Naive thymus-derived CD8-positive, alpha-beta T cell (primary cell): Measurements from ENCODE around the gene PTK6. TPM values are rescaled to one million over a fixed set of nuclear protein-coding genes. Genes with fewer than 3 reads are reported as not detected.
A peak's percentile ranks its signal among the peaks of the same experiment; 100 is the strongest.

ENCODE experiments used
- ATAC-seq, 2 donors: fragments of 150-1000 bp; cut with Tn5 transposase in 1 of 2; sonication (Bioruptor Pico), chemical (Tn5 transposase) in 1 of 2; 1 replicate in 1 of 2; 2 replicates in 1 of 2; pipeline ENCODE4 v1.10.0; 2021; ENCODE audit warnings: mild to moderate bottlenecking in 2 of 2, moderate library complexity in 2 of 2
- POLR2A ChIA-PET: fragments of 350-600 bp; sonication (Branson Sonifier 250); formaldehyde crosslinking; loops from one replicate; lab custom pipeline; 2021; ENCODE audit warnings: antibody characterized with exemption; lab: Charles Lee
- DNase-seq, 10 donors: peaks; one replicate each; pipeline versions ENCODE4 v3.0.0 to v3.0.0-alpha.2; 2020 to 2022
- H3K27ac Mint-ChIP-seq, 10 donors: one replicate each; pipeline ENCODE4 v1.8.0; 2020 to 2022; ENCODE audit warnings: mild to moderate bottlenecking in 10 of 10, mixed read lengths in 10 of 10, moderate library complexity in 4 of 10, inconsistent platforms in 1 of 10
- H3K27me3 Mint-ChIP-seq, 5 donors: one replicate each; pipeline ENCODE4 v1.8.0; 2021 to 2022; ENCODE audit warnings: mixed read lengths in 5 of 5
- H3K36me3 Mint-ChIP-seq, 3 donors: one replicate each; pipeline ENCODE4 v1.8.0; 2020 to 2022; ENCODE audit warnings: mixed read lengths in 3 of 3, mild to moderate bottlenecking in 2 of 3, inconsistent platforms in 1 of 3
- H3K4me1 Mint-ChIP-seq, 4 donors: one replicate each; pipeline ENCODE4 v1.8.0; 2021 to 2022; ENCODE audit warnings: mixed read lengths in 4 of 4
- H3K4me3 Mint-ChIP-seq, 10 donors: one replicate each; pipeline ENCODE4 v1.8.0; 2020 to 2022; ENCODE audit warnings: mild to moderate bottlenecking in 10 of 10, mixed read lengths in 10 of 10, moderate library complexity in 6 of 10, inconsistent platforms in 1 of 10
- H3K9me3 Mint-ChIP-seq, 9 donors: one replicate each; pipeline ENCODE4 v1.8.0; 2020 to 2022; ENCODE audit warnings: mixed read lengths in 9 of 9, mild to moderate bottlenecking in 3 of 9, inconsistent platforms in 1 of 9, moderate library complexity in 1 of 9
- polyA plus RNA-seq, 3 donors: library from polyadenylated mRNA; unstranded; fragments of 300-500 nt; fragmentation: Illumina TruSeq; gene quantifications; one replicate each; pipeline ENCODE4 v1.2.3, GENCODE V29; 2021
- total RNA-seq, 8 experiments: library from RNA in 2 of 8; stranded (reverse) in 2 of 8; gene quantifications; one replicate each; pipeline ENCODE4 v1.2.3 and lab custom pipeline; 2021 to 2026

PTK6 gene
- total and polyA plus RNA-seq, 5 experiments from 2014 or later, result 0.09 to 0.44 (median 0.16) TPM

GRCh38 chr20:63529861-63530787 lies 7.1 kb downstream of the PTK6 start:
- ATAC-seq, result no peak
- POLR2A ChIA-PET, result interaction anchor here (0.6 to 11.6 kb wide), 3 partner anchors 7 to 15 kb away, joined by 3 to 174 read pairs (median 9); partner anchors contain the start of genes PPDPF and PTK6
- no peaks in the 10 kb centered on the region for H3K9me3 Mint-ChIP-seq
- peak in 1 of 10 donors; percentile 53 for DNase-seq
- no peaks in the 10 kb centered on the region for H3K27me3 Mint-ChIP-seq
- H3K4me3 Mint-ChIP-seq, result no peak overlapping the region
- H3K36me3 Mint-ChIP-seq, result no peaks in the 10 kb centered on the region
- peak overlapping the region in 1 of 10 donors; percentile 20 for H3K27ac Mint-ChIP-seq
- H3K4me1 Mint-ChIP-seq, result peaks cover 0 to 16% (median 2%) of the 10 kb centered on the region in 4 donors

GRCh38 chr20:63529180-63529860 lies 7.9 kb downstream of the PTK6 start:
- ATAC-seq (no peak), DNase-seq (peak in 1 of 10 donors; percentile 50)
- H3K4me1 Mint-ChIP-seq, result peaks cover 0 to 17% (median 4%) of the 10 kb centered on the region in 4 donors
- no peaks in the 10 kb centered on the region for H3K27me3 Mint-ChIP-seq
- H3K27ac Mint-ChIP-seq, result peak overlapping the region in 2 of 10 donors; percentile 28 to 80
- H3K36me3 Mint-ChIP-seq, result peaks cover 0 to 3% (median 0%) of the 10 kb centered on the region in 3 donors
- POLR2A ChIA-PET, result interaction anchor here (0.6 to 11.6 kb wide), 3 partner anchors 8 to 14 kb away, joined by 3 to 174 read pairs (median 9); partner anchors contain the start of genes PPDPF and PTK6
- no peaks in the 10 kb centered on the region for H3K9me3 Mint-ChIP-seq
- no peak overlapping the region for H3K4me3 Mint-ChIP-seq

DNA sequence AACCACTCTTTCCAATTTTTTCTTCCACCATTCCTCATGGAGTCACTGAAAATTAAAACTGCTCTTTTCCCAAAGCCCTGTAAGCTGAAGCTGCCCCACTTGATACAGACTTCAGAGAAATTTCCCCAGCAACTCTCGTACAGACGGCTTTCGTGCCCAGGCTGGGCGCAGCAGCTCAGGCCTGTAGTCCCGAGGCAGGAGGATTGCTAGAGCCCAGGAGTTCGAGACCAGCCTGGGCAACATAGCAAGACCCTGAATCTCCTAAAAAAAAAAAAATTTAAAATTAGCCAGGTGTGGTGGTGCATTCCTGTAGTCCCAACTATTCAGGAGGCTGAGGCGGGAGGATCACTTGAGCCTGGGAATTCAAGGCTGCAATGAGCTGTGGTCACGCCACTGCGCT lies 10.0 kb downstream of the PTK6 start:
- no peak for DNase-seq
- POLR2A ChIA-PET, result interaction anchor here (0.7 kb wide), 2 partner anchors 77 to 1039 kb away, joined by 4 read pairs; no protein-coding TSS in a partner anchor
- no peak for ATAC-seq
- peaks cover 0 to 6% (median 1%) of the 10 kb centered on the region in 9 donors for H3K9me3 Mint-ChIP-seq
- H3K36me3 Mint-ChIP-seq, result peaks cover 0 to 17% (median 13%) of the 10 kb centered on the region in 3 donors
- no peaks in the 10 kb centered on the region for H3K27me3 Mint-ChIP-seq
- no peak overlapping the region for H3K4me3 Mint-ChIP-seq
- peak overlapping the region in 3 of 10 donors; percentile 36 to 66 (median 57) for H3K27ac Mint-ChIP-seq
- H3K4me1 Mint-ChIP-seq, result peaks cover 8 to 21% (median 13%) of the 10 kb centered on the region in 4 donors

DNA sequence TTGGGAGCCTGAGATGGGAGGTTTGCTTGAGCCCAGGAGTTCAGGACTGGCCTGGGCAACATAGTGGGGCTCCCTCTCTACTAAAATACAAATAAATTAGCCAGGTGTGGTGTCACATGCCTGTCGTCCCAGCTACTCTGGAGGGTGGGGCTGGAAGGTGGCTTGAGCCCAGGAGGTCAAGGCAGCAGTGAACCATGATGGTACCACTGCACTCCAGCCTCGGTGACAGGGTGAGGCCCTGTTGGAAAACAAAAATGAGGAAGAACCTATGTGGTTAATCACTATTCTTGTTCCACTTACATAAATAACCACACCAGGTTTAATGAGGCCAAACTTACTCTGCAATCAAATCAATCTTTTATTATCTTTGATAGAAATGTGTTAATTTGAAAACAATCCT lies 11.2 kb downstream of the PTK6 start:
- ATAC-seq, result no peak
- H3K27me3 Mint-ChIP-seq, result no peaks in the 10 kb centered on the region
- POLR2A ChIA-PET, result interaction anchor here (1.7 kb wide), 1 partner anchor 26 kb away, joined by 3 read pairs; no protein-coding TSS in a partner anchor
- peaks cover 6 to 20% (median 15%) of the 10 kb centered on the region in 4 donors for H3K4me1 Mint-ChIP-seq
- H3K4me3 Mint-ChIP-seq, result no peak overlapping the region
- peaks cover 0 to 17% (median 16%) of the 10 kb centered on the region in 3 donors for H3K36me3 Mint-ChIP-seq
- H3K9me3 Mint-ChIP-seq, result peaks cover 0 to 6% (median 1%) of the 10 kb centered on the region in 9 donors
- DNase-seq, result no peak
- peak overlapping the region in 2 of 10 donors; percentile 57 to 82 for H3K27ac Mint-ChIP-seq

GRCh38 chr20:63525185-63525584 lies 12.0 kb downstream of the PTK6 start:
- no peak for ATAC-seq
- Mint-ChIP-seq H3K9me3 (peaks cover 0 to 6% (median 1%) of the 10 kb centered on the region in 9 donors), H3K27ac (peak overlapping the region in 3 of 10 donors; percentile 43 to 68 (median 57)), H3K36me3 (peaks cover 0 to 17% (median 16%) of the 10 kb centered on the region in 3 donors), H3K27me3 (no peaks in the 10 kb centered on the region), H3K4me1 (peaks cover 6 to 20% (median 15%) of the 10 kb centered on the region in 4 donors), H3K4me3 (peak overlapping the region in 3 of 10 donors; percentile 11 to 54 (median 14))
- DNase-seq, result no peak
- POLR2A ChIA-PET, result interaction anchor here (1.7 kb wide), 1 partner anchor 27 kb away, joined by 3 read pairs; no protein-coding TSS in a partner anchor

- Mint-ChIP-seq H3K36me3 (peaks cover 0 to 17% (median 16%) of the 10 kb centered on the region in 3 donors), H3K27ac (peak overlapping the region in 4 of 10 donors; percentile 18 to 88 (median 60)), H3K9me3 (peaks cover 0 to 7% (median 1%) of the 10 kb centered on the region in 9 donors), H3K4me1 (peaks cover 8 to 24% (median 17%) of the 10 kb centered on the region in 4 donors), H3K4me3 (peak overlapping the region in 8 of 10 donors; percentile 28 to 81 (median 72)), H3K27me3 (no peaks in the 10 kb centered on the region)
- ATAC-seq, result no peak
- POLR2A ChIA-PET, result interaction anchor here (0.6 to 7.8 kb wide), 8 partner anchors 11 to 387 kb away, joined by 3 to 174 read pairs (median 4); partner anchors contain the start of genes GMEB2, PTK6 and RTEL1
- DNase-seq, result peak in 1 of 10 donors; percentile 59
Observed at GRCh38 chr20:63522981-63523611, 14.1 kb downstream of the PTK6 start.

GRCh38 chr20:63522091-63522868 lies 14.9 kb downstream of the PTK6 start:
- peaks cover 0 to 17% (median 16%) of the 10 kb centered on the region in 3 donors for H3K36me3 Mint-ChIP-seq

DNA sequence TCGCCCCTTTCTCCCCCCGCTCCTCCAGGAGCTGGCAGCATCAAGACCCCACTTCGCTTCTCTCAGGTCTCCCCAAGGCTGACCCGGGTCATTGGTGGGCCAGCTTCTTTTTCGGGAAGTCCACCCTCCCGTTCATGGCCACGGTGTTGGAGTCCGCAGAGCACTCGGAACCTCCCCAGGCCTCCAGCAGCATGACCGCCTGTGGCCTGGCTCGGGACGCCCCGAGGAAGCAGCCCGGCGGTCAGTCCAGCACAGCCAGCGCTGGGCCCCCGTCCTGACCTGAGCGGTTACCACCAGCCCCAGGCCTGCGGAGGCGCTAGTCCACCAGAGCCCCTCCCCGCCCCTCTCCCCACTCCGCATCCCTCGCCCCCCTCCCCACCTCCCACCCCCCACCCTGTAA lies 15.6 kb downstream of the PTK6 start:
- peak overlapping the region; percentile 58 to 89 (median 76) for H3K4me3 Mint-ChIP-seq
- POLR2A ChIA-PET, result interaction anchor here (0.7 to 7.8 kb wide), 34 partner anchors 11 to 734 kb away, joined by 3 to 174 read pairs (median 5); partner anchors contain the start of genes ARFRP1, GMEB2, LIME1 and PCMTD2
- peak overlapping the region in 6 of 10 donors; percentile 31 to 88 (median 62) for H3K27ac Mint-ChIP-seq
- peaks cover 0 to 17% (median 16%) of the 10 kb centered on the region in 3 donors for H3K36me3 Mint-ChIP-seq
- H3K27me3 Mint-ChIP-seq, result no peaks in the 10 kb centered on the region
- peaks cover 12 to 24% (median 19%) of the 10 kb centered on the region in 4 donors for H3K4me1 Mint-ChIP-seq
- H3K9me3 Mint-ChIP-seq, result peaks cover 0 to 8% (median 1%) of the 10 kb centered on the region in 9 donors
- DNase-seq (peak in 1 of 10 donors; percentile 64), ATAC-seq (no peak)

More at GRCh38 chr20:63522091-63522868, 14.9 kb downstream of the PTK6 start:
- H3K9me3 Mint-ChIP-seq, result peaks cover 0 to 8% (median 1%) of the 10 kb centered on the region in 9 donors
- no peaks in the 10 kb centered on the region for H3K27me3 Mint-ChIP-seq
- peaks cover 12 to 24% (median 19%) of the 10 kb centered on the region in 4 donors for H3K4me1 Mint-ChIP-seq
- peak in 1 of 10 donors; percentile 62 for DNase-seq
- peak overlapping the region; percentile 58 to 81 (median 70) for H3K4me3 Mint-ChIP-seq
- peak overlapping the region in 9 of 10 donors; percentile 39 to 88 (median 79) for H3K27ac Mint-ChIP-seq
- ATAC-seq, result no peak
- POLR2A ChIA-PET, result interaction anchor here (0.7 to 7.8 kb wide), 10 partner anchors 12 to 434 kb away, joined by 3 to 174 read pairs (median 6); partner anchors contain the start of genes ARFRP1, GMEB2, PTK6 and RTEL1

DNA sequence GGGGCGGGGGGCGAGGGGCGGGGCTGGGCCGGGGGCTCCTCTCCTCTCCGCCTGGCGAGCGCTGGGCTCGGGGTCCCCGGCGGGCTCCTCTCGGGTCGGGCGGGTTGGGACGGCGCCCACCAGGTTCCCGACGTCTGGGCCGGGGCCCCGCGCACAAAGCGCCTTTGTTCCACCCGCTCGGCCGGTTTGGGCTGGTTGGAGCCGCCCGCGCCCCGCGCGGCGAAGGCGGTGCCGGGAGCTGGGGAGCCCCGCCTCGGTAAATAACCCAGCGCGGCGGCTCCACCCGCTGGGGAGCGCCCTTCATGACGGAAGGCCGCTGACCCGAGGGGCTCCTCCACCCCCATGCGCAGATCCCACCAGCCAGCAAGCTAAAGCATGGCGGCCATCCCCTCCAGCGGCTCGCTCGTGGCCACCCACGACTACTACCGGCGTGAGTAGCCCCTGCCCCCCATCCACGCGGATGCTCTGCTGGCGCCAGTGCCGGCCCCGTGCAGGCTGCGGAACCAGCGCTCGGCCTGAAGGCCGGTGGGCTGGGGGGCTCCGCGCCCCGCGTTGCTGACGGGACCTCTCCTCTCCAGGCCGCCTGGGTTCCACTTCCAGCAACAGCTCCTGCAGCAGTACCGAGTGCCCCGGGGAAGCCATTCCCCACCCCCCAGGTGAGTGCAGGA lies 16.1 kb downstream of the PTK6 start:
- POLR2A ChIA-PET, result interaction anchor here (0.7 to 7.8 kb wide), 35 partner anchors 10 to 735 kb away, joined by 3 to 174 read pairs (median 5); partner anchors contain the start of genes ARFRP1, GMEB2, LIME1 and PCMTD2
- Mint-ChIP-seq H3K36me3 (peaks cover 0 to 17% (median 16%) of the 10 kb centered on the region in 3 donors), H3K27me3 (no peaks in the 10 kb centered on the region), H3K4me3 (peak overlapping the region; percentile 69 to 89 (median 76)), H3K27ac (peak overlapping the region in 6 of 10 donors; percentile 31 to 88 (median 62)), H3K4me1 (peaks cover 12 to 24% (median 17%) of the 10 kb centered on the region in 4 donors), H3K9me3 (peaks cover 0 to 8% (median 1%) of the 10 kb centered on the region in 9 donors)
- peak in 9 of 10 donors; percentile 58 to 84 (median 75) for DNase-seq
- ATAC-seq, result peak; percentile 56 to 73

DNA sequence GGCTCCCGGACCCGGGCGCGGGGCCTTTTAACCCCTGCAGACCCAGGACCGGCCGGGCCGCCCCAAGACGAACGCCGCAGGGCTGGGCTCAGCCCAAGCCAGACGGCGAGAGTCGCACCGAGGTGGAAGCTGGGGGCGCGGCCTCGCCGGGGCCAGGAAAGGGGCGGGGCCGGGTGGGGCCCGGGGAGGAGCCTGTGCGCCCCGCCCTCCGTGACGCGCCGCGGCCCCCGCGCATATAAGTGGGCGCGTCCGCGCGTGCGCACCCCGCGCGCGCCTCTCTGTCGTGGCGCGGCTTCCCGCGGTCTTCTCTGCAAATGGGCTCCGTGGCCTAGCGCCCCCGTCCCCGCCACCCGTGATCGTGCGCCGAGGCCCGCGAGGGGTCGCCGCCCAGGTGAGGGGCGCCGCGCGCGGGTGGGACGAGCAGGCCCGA lies 16.7 kb downstream of the PTK6 start, which contains the start of gene PPDPF:
PPDPF (plus strand) TSS at position 262 of the 430 bp plus-strand sequence. CDS start 544 bp downstream, outside the sequence.
- peak; percentile 74 to 94 (median 86) for DNase-seq
- ATAC-seq, result peak; percentile 78
- POLR2A ChIA-PET, result interaction anchor here (1.0 to 7.8 kb wide), 29 partner anchors 10 to 735 kb away, joined by 3 to 174 read pairs (median 5); partner anchors contain the start of genes GMEB2, LIME1, PCMTD2 and PRPF6
- Mint-ChIP-seq H3K4me3 (peak within 1 kb of the TSS; percentile 74 to 89 (median 82)), H3K9me3 (peaks cover 0 to 8% (median 2%) of the 10 kb centered on the region in 9 donors), H3K36me3 (peaks cover 0 to 17% (median 16%) of the 10 kb centered on the region in 3 donors), H3K27me3 (peaks cover 0 to 2% (median 0%) of the 10 kb centered on the region in 5 donors), H3K27ac (peak within 1 kb of the TSS; percentile 44 to 92 (median 84)), H3K4me1 (peaks cover 12 to 24% (median 14%) of the 10 kb centered on the region in 4 donors)
